GM19395 (cell line): Measurements from ENCODE around the gene PPME1.
"Not testable (repeated sequence)": the region's sequence is repeated elsewhere in the genome, so short reads cannot be mapped to it uniquely, and the experiment has no call there.

Experiments
- ATAC-seq: cut with Tn5 transposase; IDR thresholded peaks from one replicate; pipeline ENCODE4 v1.9.1; 2021; ENCODE audit warnings: mild to moderate bottlenecking, moderate library complexity; ENCODE audit not compliant: unreplicated experiment

PPME1 gene, protein sequence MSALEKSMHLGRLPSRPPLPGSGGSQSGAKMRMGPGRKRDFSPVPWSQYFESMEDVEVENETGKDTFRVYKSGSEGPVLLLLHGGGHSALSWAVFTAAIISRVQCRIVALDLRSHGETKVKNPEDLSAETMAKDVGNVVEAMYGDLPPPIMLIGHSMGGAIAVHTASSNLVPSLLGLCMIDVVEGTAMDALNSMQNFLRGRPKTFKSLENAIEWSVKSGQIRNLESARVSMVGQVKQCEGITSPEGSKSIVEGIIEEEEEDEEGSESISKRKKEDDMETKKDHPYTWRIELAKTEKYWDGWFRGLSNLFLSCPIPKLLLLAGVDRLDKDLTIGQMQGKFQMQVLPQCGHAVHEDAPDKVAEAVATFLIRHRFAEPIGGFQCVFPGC

GRCh38 chr11:74170694-74171629, at the start of gene PPME1, which contains the start of gene C2CD3:
Gene PPME1, plus strand, starts transcription at chr11:74171289. Its CDS starts 133 bp downstream, at chr11:74171422.
Gene C2CD3, minus strand, starts transcription at chr11:74171002. Its CDS starts 210 bp downstream, at chr11:74170792.
- ATAC-seq, result peak; percentile 97

GRCh38 chr11:74121804-74122203, 49.3 kb upstream of the PPME1 start:
- ATAC-seq, result no peak

DNA sequence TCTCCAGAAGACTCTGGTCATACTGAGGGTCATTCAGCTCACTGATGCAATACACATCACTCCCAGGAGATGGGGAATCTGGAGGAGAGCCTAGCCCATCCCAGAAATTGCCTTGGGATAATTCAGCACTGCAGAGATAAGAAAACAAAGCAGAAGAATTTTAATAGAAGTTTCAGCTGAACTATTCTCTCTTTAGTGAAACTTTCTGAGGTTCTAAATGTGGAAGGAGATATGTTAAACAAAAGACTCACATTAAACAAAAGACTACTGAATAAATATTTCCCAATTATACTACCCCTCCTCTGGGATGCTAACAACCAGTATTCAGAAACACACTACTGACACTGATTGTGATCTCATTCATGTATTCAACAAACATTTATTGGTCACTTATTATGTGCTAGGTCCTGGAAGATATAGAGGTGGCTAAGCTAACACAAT, 48.1 kb upstream of the PPME1 start:
- ATAC-seq, result no peak

GRCh38 chr11:74129121-74129520, 42.0 kb upstream of the PPME1 start:
- ATAC-seq, result not testable (repeated sequence)

- no peak for ATAC-seq
Observed at GRCh38 chr11:74132833-74133232, 38.3 kb upstream of the PPME1 start.

DNA sequence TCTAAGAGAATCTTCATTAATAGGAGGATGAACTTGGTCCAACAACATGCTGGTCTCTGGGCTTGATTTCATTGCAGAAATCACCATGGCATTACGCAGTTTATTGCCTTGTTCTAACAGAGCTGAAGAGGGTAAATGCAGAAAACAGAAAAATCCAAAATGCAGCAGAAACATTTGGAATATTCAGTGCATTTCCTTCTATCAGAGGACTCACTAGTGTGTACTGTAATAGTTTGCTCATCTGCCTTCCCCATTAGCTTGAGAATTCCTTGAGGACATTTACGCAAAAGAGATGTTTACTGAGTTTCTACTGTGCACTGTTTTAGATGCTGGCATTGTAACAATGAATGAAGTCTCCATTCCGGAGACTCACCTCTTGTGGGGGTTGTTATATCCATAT, 37.7 kb upstream of the PPME1 start:
- ATAC-seq, result no peak

DNA sequence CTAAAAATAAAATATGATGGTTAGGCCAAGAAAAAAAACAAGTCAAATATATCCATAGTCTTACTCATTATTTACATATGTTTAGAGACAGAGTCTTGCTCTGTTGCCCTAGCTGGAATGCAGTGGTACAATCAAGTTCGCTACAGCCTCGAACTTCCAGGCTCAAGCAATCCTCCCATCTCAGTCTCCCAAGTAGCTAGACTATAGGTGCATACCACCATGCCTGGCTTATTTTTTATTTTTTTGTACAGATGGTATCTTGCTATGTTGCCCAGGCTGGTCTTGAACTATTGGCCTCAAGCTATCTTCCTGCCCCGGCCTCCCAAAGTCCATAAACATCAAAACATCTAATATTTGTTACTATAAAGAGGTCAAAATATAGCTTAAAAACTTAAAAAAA, 36.4 kb upstream of the PPME1 start:
- no peak for ATAC-seq

- no peak for ATAC-seq
Observed at GRCh38 chr11:74135127-74135840, 35.8 kb upstream of the PPME1 start.

- ATAC-seq, result no peak
Observed at GRCh38 chr11:74138021-74138420, 33.1 kb upstream of the PPME1 start.

DNA sequence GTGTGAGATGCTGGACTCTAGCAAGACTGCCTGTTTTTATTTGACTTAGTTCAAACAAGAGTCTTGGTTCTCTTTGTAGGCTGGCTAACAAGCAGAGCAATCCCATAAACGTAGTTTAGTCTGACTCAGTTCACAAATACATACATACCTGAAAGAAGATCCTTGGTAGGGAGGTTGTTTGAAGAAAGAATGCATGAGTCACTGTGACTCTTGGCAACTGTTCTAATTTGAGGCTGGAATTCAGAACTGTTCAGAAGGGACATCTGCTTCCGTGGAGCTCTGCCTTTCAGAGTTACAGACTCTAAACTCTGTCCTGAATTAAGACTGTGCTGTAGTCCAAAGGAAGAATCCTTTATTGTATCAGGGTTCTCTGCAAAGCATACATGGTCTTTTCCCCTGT, 32.5 kb upstream of the PPME1 start:
- no peak for ATAC-seq

DNA sequence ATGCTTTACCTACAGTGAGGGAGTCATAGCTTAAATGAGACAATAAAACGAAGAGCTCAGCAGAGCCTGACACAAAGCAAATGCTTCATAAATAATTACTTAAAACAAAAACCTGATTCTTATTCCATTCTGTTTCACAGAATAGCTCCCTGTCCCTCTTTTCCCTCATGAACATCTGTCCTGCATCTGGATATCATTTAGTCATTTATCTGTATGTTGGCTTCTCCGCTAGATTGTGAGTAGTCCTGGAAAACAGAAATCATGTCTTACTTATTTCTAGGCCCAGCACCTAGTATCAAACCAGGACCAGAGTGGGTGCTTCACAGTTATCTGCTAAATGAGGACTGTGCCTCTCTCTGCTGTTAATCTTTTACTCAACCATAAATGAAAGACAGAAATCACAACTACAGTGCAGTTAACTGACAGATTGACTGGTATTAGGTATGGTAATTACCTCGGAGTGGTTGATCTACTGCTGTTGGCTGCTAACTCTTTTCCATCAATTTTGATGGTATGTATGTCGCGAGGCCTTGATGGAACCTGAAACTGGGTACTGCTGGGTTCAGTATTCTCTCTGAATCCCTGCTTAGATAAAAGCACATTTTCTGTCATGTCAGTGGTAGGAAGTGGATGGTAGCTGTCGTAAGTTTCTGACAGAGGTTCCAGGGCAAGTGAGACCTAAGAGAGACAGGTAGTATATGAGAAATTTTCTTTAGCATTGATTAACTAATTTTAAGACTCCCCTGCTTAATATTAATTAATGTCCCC, 31.8 kb upstream of the PPME1 start:
- ATAC-seq, result no peak

GRCh38 chr11:74139919-74140431, 31.1 kb upstream of the PPME1 start:
- ATAC-seq, result not testable (repeated sequence)

DNA sequence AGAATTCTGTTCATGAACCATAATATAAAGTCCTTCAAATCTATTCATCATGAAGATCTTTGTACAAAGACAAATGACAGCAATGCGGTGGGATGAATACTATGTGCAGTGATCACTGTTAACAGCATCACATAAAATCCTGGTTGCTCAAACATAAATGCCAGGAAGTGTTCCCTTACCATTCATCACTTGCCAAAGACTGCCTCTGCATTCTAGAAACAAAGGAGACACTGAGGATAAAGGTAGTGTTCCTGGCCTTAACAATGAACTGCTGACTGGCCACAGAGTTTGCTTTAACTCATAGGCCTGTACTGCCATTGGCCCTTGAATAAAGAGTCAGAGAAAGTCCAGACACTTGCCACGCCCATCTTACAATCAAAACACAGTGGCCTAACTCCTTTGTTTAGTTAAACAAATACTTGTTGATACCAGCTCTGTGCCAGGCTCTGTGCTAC, 29.8 kb upstream of the PPME1 start:
- ATAC-seq, result no peak

- ATAC-seq, result no peak
Observed at GRCh38 chr11:74141908-74142307, 29.2 kb upstream of the PPME1 start.

GRCh38 chr11:74142624-74143023, 28.5 kb upstream of the PPME1 start:
- no peak for ATAC-seq

- ATAC-seq, result no peak
Observed at GRCh38 chr11:74144592-74144991, 26.5 kb upstream of the PPME1 start.

GRCh38 chr11:74147199-74147929, 23.7 kb upstream of the PPME1 start:
- no peak for ATAC-seq

DNA sequence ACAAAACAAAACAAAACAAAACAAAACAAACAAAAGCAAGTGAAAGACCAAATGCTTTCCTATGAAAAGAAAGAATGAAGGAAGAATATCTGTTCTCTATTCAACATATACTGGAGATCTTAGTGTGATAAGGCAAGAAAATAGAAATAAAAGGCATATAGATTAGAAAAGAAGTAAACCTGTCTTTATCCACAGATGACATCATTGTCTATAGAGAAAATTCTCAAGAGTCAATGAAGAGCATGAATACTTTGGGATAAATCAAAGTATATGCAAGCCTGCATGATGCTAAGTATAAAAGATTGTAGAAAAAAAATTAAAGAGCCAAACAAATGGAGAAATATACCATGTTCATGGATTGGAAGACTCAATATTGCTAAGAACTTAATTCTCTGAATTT, 17.9 kb upstream of the PPME1 start:
- no peak for ATAC-seq

- no peak for ATAC-seq
Observed at GRCh38 chr11:74154620-74155281, 16.3 kb upstream of the PPME1 start.
